Naive thymus-derived CD4-positive, alpha-beta T cell (primary cell): ENCODE results near the gene ITPRIPL2. TPM values are rescaled to one million over a fixed set of nuclear protein-coding genes. Genes with fewer than 3 reads are reported as not detected.

ENCODE experiments used
- ATAC-seq: fragments of 150-1000 bp; cut with Tn5 transposase; 2 replicates; pipeline ENCODE4 v1.10.0; 2021; ENCODE audit warnings: mild to moderate bottlenecking, moderate library complexity
- CTCF ChIA-PET: fragments of 350-600 bp; sonication (Branson Sonifier 250); formaldehyde crosslinking; loops from one replicate; lab custom pipeline; 2021; ENCODE audit warnings: antibody characterized with exemption; lab: Charles Lee
- POLR2A ChIA-PET: fragments of 350-600 bp; sonication (Branson Sonifier 250); formaldehyde crosslinking; loops from one replicate; lab custom pipeline; 2021; ENCODE audit warnings: antibody characterized with exemption, inconsistent platforms; lab: Charles Lee
- DNase-seq, 9 donors: peaks; one replicate each; pipeline versions ENCODE4 v3.0.0 to v3.0.0-alpha.2; 2020 to 2022; ENCODE audit warnings: mixed read lengths in 1 of 9
- H3K27ac ChIP-seq: one replicate; pipeline ENCODE4 v1.7.0; 2013; ENCODE audit warnings: mild to moderate bottlenecking, low read depth, low read length, moderate library complexity
- H3K27me3 ChIP-seq, 2 donors: one replicate each; pipeline ENCODE4 v1.7.0; 2013; ENCODE audit warnings: low read length in 2 of 2, mild to moderate bottlenecking in 2 of 2, moderate library complexity in 2 of 2; ENCODE audit not compliant: control insufficient read depth in 2 of 2, insufficient read depth in 2 of 2
- H3K36me3 ChIP-seq, 3 experiments: 1 replicate in 2 of 3; 2 replicates in 1 of 3; pipeline ENCODE4 v1.7.0; 2013; ENCODE audit warnings: low read length in 3 of 3, mild to moderate bottlenecking in 3 of 3, moderate library complexity in 1 of 3; ENCODE audit not compliant: insufficient read depth in 3 of 3, control insufficient read depth in 2 of 3
- H3K4me1 ChIP-seq, 2 donors: one replicate each; pipeline ENCODE4 v1.7.0; 2013; ENCODE audit warnings: low read length in 2 of 2, mild to moderate bottlenecking in 2 of 2, moderate library complexity in 1 of 2; ENCODE audit not compliant: control insufficient read depth in 2 of 2, insufficient read depth in 2 of 2
- H3K4me3 ChIP-seq: 2 replicates; pipeline ENCODE4 v1.7.0; 2013; ENCODE audit warnings: mild to moderate bottlenecking, low read length
- H3K9me3 ChIP-seq, 3 experiments: 1 replicate in 2 of 3; 2 replicates in 1 of 3; pipeline ENCODE4 v1.7.0; 2013; ENCODE audit warnings: low read length in 3 of 3; ENCODE audit not compliant: control insufficient read depth in 2 of 3
- H3K27ac Mint-ChIP-seq, 9 donors: one replicate each; pipeline ENCODE4 v1.8.0; 2020 to 2022; ENCODE audit warnings: mixed read lengths in 9 of 9, mild to moderate bottlenecking in 8 of 9, moderate library complexity in 5 of 9, inconsistent platforms in 2 of 9
- H3K27me3 Mint-ChIP-seq, 5 donors: one replicate each; pipeline ENCODE4 v1.8.0; 2021 to 2022; ENCODE audit warnings: mixed read lengths in 5 of 5, mild to moderate bottlenecking in 1 of 5
- H3K36me3 Mint-ChIP-seq, 5 donors: one replicate each; pipeline ENCODE4 v1.8.0; 2020 to 2022; ENCODE audit warnings: mixed read lengths in 5 of 5, mild to moderate bottlenecking in 3 of 5, inconsistent platforms in 1 of 5
- H3K4me1 Mint-ChIP-seq, 7 donors: one replicate each; pipeline ENCODE4 v1.8.0; 2020 to 2022; ENCODE audit warnings: mixed read lengths in 7 of 7, mild to moderate bottlenecking in 3 of 7, inconsistent platforms in 1 of 7
- H3K4me3 Mint-ChIP-seq, 10 donors: one replicate each; pipeline ENCODE4 v1.8.0; 2020 to 2022; ENCODE audit warnings: mild to moderate bottlenecking in 10 of 10, mixed read lengths in 10 of 10, moderate library complexity in 6 of 10, inconsistent platforms in 2 of 10
- H3K9me3 Mint-ChIP-seq, 11 donors: one replicate each; pipeline ENCODE4 v1.8.0; 2020 to 2022; ENCODE audit warnings: mixed read lengths in 11 of 11, mild to moderate bottlenecking in 4 of 11, inconsistent platforms in 1 of 11, moderate library complexity in 1 of 11
- intact Hi-C, 2 donors: fragments of 100-400 bp; cut with micrococcal nuclease; formaldehyde crosslinking; loops; one replicate each; pipeline ENCODE4 v1.15.1; 2023
- polyA plus RNA-seq, 2 donors: library from polyadenylated mRNA; unstranded; fragments of 300-500 nt; fragmentation: Illumina TruSeq; gene quantifications; one replicate each; pipeline ENCODE4 v1.2.3, GENCODE V29; 2021
- total RNA-seq, 6 experiments: library from RNA in 5 of 6; stranded (reverse) in 5 of 6; gene quantifications; 1 replicate in 5 of 6; 2 replicates in 1 of 6; pipeline ENCODE4 v1.2.3 and lab custom pipeline; 2021 to 2026

ITPRIPL2 gene
- total and polyA plus RNA-seq, 7 experiments from 2014 or later: 0.49 to 14.3 (median 0.64) TPM; not detected in 2

- Histone ChIP-seq H3K4me3 (no peak overlapping the region), H3K9me3 (no peaks in the 10 kb centered on the region), H3K36me3 (peaks cover 0 to 32% (median 4%) of the 10 kb centered on the region in 3 experiments), H3K27ac (no peak overlapping the region), H3K27me3 (no peaks in the 10 kb centered on the region), H3K4me1 (peaks cover 2 to 6% of the 10 kb centered on the region in 2 donors)
- Mint-ChIP-seq H3K36me3 (peaks cover 0 to 38% (median 12%) of the 10 kb centered on the region in 5 donors), H3K9me3 (no peaks in the 10 kb centered on the region), H3K4me3 (no peak overlapping the region), H3K27me3 (no peaks in the 10 kb centered on the region), H3K4me1 (peaks cover 0 to 13% (median 7%) of the 10 kb centered on the region in 7 donors), H3K27ac (no peak overlapping the region)
- intact Hi-C loops: no loop called here
- DNase-seq: no peak
- ATAC-seq: peak; percentile 36
- ChIA-PET POLR2A (no interaction called here), CTCF (interaction anchor here (1.0 kb wide), 1 partner anchor 13 kb away, joined by 4 read pairs; no protein-coding TSS in a partner anchor)
Measured at GRCh38 chr16:19073344-19073743, 40.4 kb upstream of the ITPRIPL2 start.

GRCh38 chr16:19073863-19074262 lies 39.9 kb upstream of the ITPRIPL2 start:
- ChIA-PET POLR2A (no interaction called here), CTCF (no interaction called here)
- intact Hi-C loops: no loop called here
- Histone ChIP-seq H3K36me3 (peaks cover 0 to 37% (median 4%) of the 10 kb centered on the region in 3 experiments), H3K9me3 (no peaks in the 10 kb centered on the region), H3K27ac (no peak overlapping the region), H3K27me3 (no peaks in the 10 kb centered on the region), H3K4me1 (peaks cover 0 to 2% of the 10 kb centered on the region in 2 donors), H3K4me3 (no peak overlapping the region)
- DNase-seq (no peak), ATAC-seq (no peak)
- H3K9me3 Mint-ChIP-seq: no peaks in the 10 kb centered on the region
- H3K27me3 Mint-ChIP-seq: no peaks in the 10 kb centered on the region
- H3K4me3 Mint-ChIP-seq: no peak overlapping the region
- peaks cover 2 to 42% (median 16%) of the 10 kb centered on the region in 5 donors for H3K36me3 Mint-ChIP-seq
- H3K4me1 Mint-ChIP-seq: peaks cover 0 to 11% (median 4%) of the 10 kb centered on the region in 7 donors
- no peak overlapping the region for H3K27ac Mint-ChIP-seq

- Mint-ChIP-seq H3K4me1 (peaks cover 0 to 10% (median 0%) of the 10 kb centered on the region in 7 donors), H3K36me3 (peaks cover 2 to 53% (median 23%) of the 10 kb centered on the region in 5 donors), H3K4me3 (no peak overlapping the region), H3K27ac (no peak overlapping the region), H3K27me3 (no peaks in the 10 kb centered on the region), H3K9me3 (no peaks in the 10 kb centered on the region)
- ATAC-seq (no peak), DNase-seq (no peak)
- ChIA-PET POLR2A (no interaction called here), CTCF (interaction anchor here (0.6 kb wide), 1 partner anchor 824 kb away, joined by 5 read pairs; no protein-coding TSS in a partner anchor)
- Histone ChIP-seq H3K4me1 (no peaks in the 10 kb centered on the region), H3K27ac (no peak overlapping the region), H3K36me3 (peaks cover 0 to 40% (median 4%) of the 10 kb centered on the region in 3 experiments), H3K4me3 (no peak overlapping the region), H3K9me3 (no peaks in the 10 kb centered on the region), H3K27me3 (no peaks in the 10 kb centered on the region)
- intact Hi-C loops: no loop called here
Measured at GRCh38 chr16:19075511-19075910, 38.3 kb upstream of the ITPRIPL2 start.

GRCh38 chr16:19077879-19078278 lies 35.9 kb upstream of the ITPRIPL2 start:
- CTCF ChIA-PET: interaction anchor here (0.7 kb wide), 1 partner anchor 479 kb away, joined by 5 read pairs; no protein-coding TSS in a partner anchor
- no peaks in the 10 kb centered on the region for H3K9me3 Mint-ChIP-seq

GRCh38 chr16:19083670-19084069 lies 30.1 kb upstream of the ITPRIPL2 start:
- Mint-ChIP-seq H3K27me3 (peaks cover 0 to 14% (median 6%) of the 10 kb centered on the region in 5 donors), H3K27ac (no peak overlapping the region)
- intact Hi-C loops: loop anchor here in 1 of 2 donors (10.0 kb wide), 1 partner anchor 1301 kb away; no protein-coding TSS in a partner anchor

More at GRCh38 chr16:19077879-19078278, 35.9 kb upstream of the ITPRIPL2 start:
- ATAC-seq (no peak), DNase-seq (no peak)
- Histone ChIP-seq H3K27me3 (no peaks in the 10 kb centered on the region), H3K9me3 (no peaks in the 10 kb centered on the region), H3K4me1 (no peaks in the 10 kb centered on the region), H3K27ac (no peak overlapping the region), H3K36me3 (peaks cover 4 to 35% (median 6%) of the 10 kb centered on the region in 3 experiments), H3K4me3 (no peak overlapping the region)
- intact Hi-C loops: no loop called here
- POLR2A ChIA-PET: no interaction called here
- no peak overlapping the region for H3K4me3 Mint-ChIP-seq
- H3K36me3 Mint-ChIP-seq: peaks cover 0 to 55% (median 32%) of the 10 kb centered on the region in 5 donors
- peaks cover 0 to 6% (median 0%) of the 10 kb centered on the region in 7 donors for H3K4me1 Mint-ChIP-seq
- H3K27ac Mint-ChIP-seq: no peak overlapping the region
- H3K27me3 Mint-ChIP-seq: no peaks in the 10 kb centered on the region

GRCh38 chr16:19084139-19084538 lies 29.6 kb upstream of the ITPRIPL2 start:
- DNase-seq: no peak
- no peak for ATAC-seq
- no peaks in the 10 kb centered on the region for H3K27me3 ChIP-seq
- peaks cover 4 to 10% of the 10 kb centered on the region in 2 donors for H3K4me1 ChIP-seq
- H3K4me3 Mint-ChIP-seq: no peak overlapping the region
- H3K9me3 Mint-ChIP-seq: no peaks in the 10 kb centered on the region
- H3K27ac Mint-ChIP-seq: no peak overlapping the region
- peaks cover 0 to 25% (median 18%) of the 10 kb centered on the region in 5 donors for H3K36me3 Mint-ChIP-seq
- H3K4me3 ChIP-seq: no peak overlapping the region
- H3K27me3 Mint-ChIP-seq: peaks cover 0 to 14% (median 6%) of the 10 kb centered on the region in 5 donors
- H3K36me3 ChIP-seq: peaks cover 0 to 6% (median under 1%) of the 10 kb centered on the region in 3 experiments
- ChIA-PET CTCF (interaction anchor here (0.7 to 2.2 kb wide), 3 partner anchors 26 to 573 kb away, joined by 3 to 13 read pairs (median 3); no protein-coding TSS in a partner anchor), POLR2A (no interaction called here)
- intact Hi-C loops: loop anchor here in 1 of 2 donors (10.0 kb wide), 1 partner anchor 1301 kb away; no protein-coding TSS in a partner anchor
- no peak overlapping the region for H3K27ac ChIP-seq
- no peaks in the 10 kb centered on the region for H3K9me3 ChIP-seq
- H3K4me1 Mint-ChIP-seq: peaks cover 0 to 7% (median 0%) of the 10 kb centered on the region in 7 donors

More at GRCh38 chr16:19083670-19084069, 30.1 kb upstream of the ITPRIPL2 start:
- Histone ChIP-seq H3K9me3 (no peaks in the 10 kb centered on the region), H3K36me3 (peaks cover 0 to 6% (median 5%) of the 10 kb centered on the region in 3 experiments), H3K4me3 (no peak overlapping the region), H3K27ac (no peak overlapping the region), H3K27me3 (no peaks in the 10 kb centered on the region), H3K4me1 (peaks cover 4 to 10% of the 10 kb centered on the region in 2 donors)
- CTCF ChIA-PET: interaction anchor here (0.7 kb wide), 1 partner anchor 573 kb away, joined by 3 read pairs; no protein-coding TSS in a partner anchor
- Mint-ChIP-seq H3K9me3 (no peaks in the 10 kb centered on the region), H3K4me3 (no peak overlapping the region), H3K36me3 (peaks cover 0 to 29% (median 22%) of the 10 kb centered on the region in 5 donors), H3K4me1 (peaks cover 0 to 7% (median 0%) of the 10 kb centered on the region in 7 donors)
- ATAC-seq (no peak), DNase-seq (no peak)
- POLR2A ChIA-PET: no interaction called here
